ENCODE measurements around the gene CHCHD1.
A peak's percentile ranks its signal among the peaks of the same experiment; 100 is the strongest.
"Not testable (repeated sequence)": the region's sequence is repeated elsewhere in the genome, so short reads cannot be mapped to it uniquely, and the experiment has no call there.

Gene CHCHD1

DNA sequence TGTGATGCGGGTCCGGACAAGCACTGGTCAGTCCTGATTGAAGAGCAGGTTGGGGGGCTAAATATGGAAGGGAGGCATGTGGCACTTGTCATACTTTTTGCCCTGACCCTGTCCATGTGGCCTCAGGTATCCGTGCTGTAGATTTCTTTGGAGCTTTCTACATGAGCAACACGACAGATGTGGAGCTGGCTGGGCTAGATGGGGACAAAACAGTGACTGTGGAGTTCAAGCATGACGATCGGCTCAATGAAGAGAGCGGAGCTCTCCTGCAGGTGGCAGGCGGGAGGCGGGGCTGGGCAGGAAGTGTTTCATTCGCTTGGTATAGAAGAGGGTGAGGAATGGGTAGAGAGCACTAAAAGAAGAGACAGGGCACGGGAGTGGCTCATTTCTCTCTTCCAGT, 13.0 kb upstream of the CHCHD1 start:
- DNase-seq (ENCODE audit: low spot score) (no peak), FAIRE-seq (no peak)

DNA sequence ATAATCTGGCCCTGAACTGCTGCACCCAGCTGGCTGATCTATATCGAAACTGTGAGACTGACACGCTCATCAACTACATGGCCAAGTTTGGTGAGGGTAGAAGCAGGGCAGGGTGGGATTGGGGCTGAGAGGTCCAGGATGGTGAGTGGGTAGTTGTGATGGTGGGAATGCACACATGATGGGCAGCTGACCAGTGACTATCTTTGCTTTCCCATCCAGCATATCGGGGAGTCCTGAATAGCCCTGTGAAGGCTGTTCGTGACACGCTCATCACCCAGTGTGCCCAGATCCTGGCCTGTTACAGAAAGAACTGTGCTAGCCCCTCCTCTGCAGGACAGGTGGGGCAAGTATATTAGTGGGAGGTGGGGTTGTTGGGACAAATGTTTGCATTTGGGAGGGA, 12.5 kb upstream of the CHCHD1 start:
- DNase-seq (ENCODE audit: low spot score) (no peak), FAIRE-seq (no peak)

DNA sequence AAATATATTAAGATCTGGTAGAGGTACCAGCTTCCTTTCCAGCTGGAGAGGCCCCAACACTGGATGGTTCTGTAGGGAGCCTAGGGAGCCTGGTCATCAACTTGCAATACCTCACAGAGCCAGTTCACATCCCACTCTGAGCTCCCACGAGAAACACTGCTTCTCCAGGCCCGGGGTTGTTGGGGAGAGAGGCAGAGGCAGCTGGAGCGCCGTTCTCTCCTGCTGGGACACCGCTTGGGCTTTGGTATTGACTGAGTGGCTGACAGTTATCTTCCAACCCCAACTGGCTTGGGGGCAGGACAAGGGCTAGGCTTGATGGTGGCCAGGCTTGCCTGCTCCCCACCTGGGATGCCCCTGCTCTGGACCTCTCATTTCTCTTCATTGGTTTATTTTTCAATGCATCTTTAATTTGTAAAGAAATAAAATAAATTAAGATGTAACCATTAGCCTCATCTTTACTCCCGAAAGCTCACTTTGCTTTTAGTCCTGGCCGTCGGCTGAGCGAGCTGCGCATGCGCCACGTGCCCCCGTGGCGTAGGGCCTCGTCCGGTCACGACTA, 10.0 kb upstream of the CHCHD1 start:
- FAIRE-seq: no peak
- DNase-seq (ENCODE audit: low spot score): no peak

DNA sequence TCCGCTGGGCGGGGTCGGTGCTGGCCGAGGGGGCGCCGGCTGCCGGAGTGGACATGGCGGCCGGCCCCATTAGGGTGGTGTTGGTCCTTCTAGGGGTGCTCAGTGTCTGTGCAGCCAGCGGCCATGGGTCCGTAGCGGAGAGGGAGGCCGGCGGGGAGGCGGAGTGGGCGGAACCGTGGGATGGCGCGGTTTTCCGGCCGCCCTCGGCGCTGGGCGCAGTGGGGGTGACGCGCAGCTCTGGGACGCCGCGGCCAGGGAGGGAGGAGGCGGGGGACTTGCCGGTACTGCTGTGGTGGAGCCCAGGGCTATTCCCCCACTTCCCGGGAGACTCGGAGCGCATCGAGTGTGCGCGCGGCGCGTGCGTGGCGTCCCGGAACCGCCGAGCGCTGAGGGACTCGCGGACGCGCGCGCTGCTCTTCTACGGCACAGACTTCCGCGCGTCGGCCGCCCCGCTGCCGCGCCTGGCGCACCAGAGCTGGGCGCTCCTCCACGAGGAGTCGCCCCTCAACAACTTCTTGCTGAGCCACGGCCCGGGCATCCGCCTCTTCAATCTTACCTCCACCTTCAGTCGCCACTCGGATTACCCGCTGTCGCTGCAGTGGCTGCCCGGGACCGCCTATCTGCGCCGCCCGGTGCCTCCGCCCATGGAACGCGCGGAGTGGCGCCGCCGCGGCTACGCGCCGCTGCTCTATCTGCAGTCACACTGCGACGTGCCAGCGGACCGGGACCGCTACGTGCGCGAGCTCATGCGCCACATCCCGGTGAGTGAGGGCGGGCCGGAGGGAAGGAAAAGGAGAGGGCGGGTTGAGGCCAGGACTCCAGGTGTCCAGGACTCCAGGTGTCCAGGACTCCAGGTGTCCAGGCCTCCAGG, 9.3 kb upstream of the CHCHD1 start:
- peak; percentile 81 for DNase-seq (ENCODE audit: low spot score)
- no peak for FAIRE-seq

DNA sequence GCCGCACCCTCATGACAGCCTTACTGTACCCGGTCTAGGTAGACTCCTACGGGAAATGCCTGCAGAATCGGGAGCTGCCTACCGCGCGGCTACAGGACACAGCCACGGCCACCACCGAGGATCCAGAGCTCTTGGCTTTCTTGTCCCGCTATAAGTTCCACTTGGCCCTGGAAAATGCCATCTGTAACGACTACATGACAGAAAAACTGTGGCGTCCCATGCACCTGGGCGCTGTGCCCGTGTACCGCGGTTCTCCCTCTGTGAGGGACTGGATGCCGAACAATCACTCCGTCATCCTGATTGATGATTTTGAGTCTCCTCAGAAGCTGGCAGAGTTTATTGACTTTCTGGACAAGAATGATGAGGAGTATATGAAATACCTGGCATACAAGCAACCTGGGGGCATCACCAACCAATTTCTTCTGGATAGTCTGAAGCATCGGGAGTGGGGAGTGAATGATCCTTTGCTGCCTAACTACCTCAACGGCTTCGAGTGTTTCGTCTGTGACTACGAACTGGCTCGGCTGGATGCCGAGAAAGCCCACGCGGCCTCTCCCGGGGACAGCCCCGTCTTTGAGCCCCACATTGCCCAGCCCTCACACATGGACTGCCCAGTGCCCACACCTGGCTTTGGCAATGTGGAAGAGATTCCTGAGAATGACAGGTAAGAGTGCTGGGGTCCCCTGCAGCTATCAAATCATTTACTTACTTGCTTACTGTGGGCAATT, 8.5 kb upstream of the CHCHD1 start:
- DNase-seq (ENCODE audit: low spot score) (no peak), FAIRE-seq (no peak)

DNA sequence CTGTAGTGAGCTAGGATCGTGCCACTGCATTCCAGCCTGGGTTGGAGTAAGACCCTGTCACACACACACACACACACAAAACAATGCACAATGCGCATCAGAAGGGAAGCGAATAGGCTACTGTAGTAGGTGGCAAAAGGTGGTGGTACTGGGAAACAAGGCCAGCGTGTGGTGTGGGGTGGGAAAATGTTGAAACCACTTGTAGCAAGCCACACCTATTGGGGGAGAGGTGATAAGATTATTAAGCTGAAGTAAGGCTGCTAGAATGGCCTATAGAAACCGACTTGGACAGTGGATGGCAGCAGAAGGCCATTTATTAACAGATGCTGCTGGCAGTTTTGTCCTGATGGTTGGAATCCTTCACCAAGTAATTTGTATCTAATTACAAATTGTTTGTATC, 7.2 kb upstream of the CHCHD1 start:
- DNase-seq (ENCODE audit: low spot score): peak; percentile 28
- peak; percentile 14 for FAIRE-seq

DNA sequence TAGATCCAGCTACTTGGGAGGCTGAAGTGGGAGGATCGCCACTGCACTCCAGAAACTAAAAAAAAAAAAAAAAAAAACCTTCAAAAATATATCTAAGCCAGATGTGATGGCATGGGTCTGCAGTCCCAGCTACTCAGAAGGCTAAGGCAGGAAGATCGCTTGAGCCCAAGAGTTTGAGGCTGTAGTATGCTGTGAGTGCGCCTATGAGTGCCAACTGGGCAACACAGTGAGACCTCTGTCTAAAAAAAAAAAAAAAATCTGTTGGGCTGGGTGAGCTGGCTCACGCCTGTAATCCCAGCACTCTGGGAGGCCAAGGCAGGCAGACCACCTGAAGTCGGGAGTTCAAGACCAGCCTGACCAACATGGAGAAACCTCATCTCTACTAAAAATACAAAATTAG, 2.8 kb upstream of the CHCHD1 start:
- no peak for FAIRE-seq
- no peak for DNase-seq (ENCODE audit: low spot score)

DNA sequence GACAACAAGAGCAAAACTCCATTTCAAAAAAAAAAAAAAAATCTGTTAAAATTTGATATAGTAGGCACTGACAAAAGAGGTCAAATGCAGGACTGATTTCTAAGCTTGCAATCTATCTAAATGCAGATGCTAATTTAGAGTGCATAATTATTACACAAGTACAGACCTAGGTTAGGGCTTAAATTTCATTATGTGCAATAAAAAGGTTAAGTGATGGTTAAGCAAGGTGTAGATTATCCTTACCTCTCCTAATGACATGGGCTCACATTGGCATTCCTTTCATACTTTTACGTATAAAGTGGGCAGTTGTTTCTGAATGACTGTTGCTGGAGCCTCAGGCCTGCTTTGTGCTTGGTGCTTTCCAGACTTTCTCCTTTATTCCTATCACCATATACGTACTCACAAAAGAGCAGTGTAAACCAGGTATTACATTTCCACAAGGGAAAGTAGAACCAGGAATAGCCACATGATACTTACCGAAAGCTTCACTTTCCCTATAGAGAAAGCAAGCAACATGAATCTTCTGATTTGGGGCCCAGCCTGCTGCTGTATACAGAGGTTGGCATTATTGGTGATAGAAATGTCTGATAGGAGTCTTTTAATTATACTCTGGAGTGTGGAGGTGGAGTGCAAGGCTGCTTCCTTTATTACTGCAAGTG, 2.2 kb upstream of the CHCHD1 start:
- no peak for FAIRE-seq

DNA sequence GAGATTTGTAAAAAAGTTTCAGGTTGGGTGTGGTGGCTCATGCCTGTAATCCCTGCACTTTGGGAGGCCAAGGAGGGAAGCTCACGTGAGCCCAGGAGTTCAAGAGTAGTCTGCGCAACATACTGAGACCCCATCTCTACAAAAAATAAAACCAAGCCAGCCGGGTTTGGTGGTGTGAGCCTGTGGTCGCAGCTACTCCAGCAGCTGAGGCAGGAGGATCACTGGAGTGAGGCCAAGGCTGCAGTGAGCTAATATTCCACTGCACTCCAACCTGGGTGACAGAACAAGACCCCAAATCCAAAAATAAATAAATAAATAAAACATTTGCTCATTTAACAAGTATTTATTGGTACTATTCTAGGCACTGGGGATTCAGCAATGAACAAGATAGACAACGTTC, 1.5 kb upstream of the CHCHD1 start:
- DNase-seq (ENCODE audit: low spot score) (no peak), FAIRE-seq (no peak)

More for the DNA sequence above, 2.2 kb upstream of the CHCHD1 start:
- no peak for DNase-seq (ENCODE audit: low spot score)

DNA sequence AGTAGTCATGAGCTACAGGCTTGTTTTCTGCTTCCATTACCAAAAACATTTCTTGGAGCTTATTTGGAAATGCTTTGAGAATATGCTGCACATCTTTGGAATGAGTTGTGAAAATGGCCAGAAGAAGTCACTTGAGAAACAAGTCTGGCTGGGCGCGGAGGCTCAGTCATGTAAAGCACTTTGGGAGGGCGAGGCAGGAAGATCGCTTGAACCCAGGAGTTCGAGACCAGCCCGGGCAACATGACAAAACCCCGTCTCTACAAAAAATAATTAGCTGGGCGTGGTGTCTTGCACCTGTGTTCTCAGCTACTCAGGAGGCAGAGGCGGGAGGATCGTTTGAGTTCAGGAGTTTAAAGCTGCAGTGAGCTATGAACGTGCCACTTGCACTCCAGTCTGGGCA, 882 bp upstream of the CHCHD1 start:
- DNase-seq (ENCODE audit: low spot score) (no peak), FAIRE-seq (no peak)

DNA sequence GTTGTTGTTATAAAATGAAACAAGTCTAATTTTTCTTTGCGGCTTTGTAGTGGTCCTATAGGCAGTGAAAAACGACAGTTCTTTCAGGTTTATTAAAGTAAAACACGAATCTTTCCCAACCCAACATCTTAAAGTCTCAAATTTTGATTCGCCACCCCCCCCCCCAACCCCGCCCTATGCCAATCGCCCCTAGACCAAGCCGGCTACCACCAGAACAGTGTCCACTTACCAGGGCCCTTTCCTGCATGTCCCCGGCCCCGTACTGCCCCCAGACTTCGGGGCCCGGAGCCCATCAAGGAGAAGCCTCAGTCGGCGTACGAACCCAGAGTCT, 335 bp upstream of the CHCHD1 start:
- FAIRE-seq (no peak), DNase-seq (ENCODE audit: low spot score) (no peak)

DNA sequence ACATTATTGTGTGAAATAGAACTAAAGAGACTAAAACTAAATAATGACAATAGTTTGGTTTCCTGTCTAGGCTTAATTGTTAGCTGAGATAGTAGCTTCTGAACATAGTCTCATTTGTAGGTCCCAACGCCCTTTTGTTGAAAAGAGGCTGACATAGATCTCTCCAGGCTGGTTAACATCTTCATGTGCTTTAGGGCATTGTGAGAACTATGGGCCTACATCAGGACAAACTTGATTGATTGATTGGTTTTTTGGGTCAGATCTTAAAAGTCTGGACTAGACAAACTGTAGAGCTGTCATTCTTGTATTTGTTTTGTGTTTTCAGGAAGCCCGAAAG, 869 bp downstream of the CHCHD1 start:
- FAIRE-seq (no peak), DNase-seq (ENCODE audit: low spot score) (no peak)

DNA sequence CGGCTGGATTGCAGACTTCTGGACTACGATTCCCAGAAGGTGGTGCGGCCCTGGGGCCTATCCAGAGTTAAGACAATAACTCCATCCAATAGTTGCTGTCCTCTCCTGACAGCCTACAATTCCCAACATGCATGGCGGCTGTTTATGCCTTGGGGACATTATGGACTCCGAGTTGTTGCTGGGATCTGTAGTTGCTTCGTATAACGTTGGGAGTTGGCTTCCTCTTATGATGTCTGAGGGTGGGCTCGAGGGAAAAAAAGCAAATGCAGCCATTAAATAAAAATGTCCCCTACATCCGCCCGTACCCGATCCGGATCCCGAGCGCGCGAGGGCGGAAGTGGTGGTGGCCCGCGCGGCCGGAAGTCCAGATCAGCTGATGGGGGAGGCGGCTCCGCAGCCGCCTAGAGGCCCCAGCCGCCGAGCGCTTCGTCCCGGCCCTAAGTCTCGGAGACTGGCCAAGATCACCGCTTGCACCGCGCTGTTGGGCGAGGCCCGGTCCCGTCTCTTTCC, 3.4 kb downstream of the CHCHD1 start, which contains the start of gene ZSWIM8:
TSS of gene ZSWIM8 (plus strand) at position 396 of the 510 bp plus-strand sequence. CDS start 273 bp downstream, outside the sequence.
- FAIRE-seq: peak; percentile 88
- DNase-seq (ENCODE audit: low spot score): peak; percentile 82

DNA sequence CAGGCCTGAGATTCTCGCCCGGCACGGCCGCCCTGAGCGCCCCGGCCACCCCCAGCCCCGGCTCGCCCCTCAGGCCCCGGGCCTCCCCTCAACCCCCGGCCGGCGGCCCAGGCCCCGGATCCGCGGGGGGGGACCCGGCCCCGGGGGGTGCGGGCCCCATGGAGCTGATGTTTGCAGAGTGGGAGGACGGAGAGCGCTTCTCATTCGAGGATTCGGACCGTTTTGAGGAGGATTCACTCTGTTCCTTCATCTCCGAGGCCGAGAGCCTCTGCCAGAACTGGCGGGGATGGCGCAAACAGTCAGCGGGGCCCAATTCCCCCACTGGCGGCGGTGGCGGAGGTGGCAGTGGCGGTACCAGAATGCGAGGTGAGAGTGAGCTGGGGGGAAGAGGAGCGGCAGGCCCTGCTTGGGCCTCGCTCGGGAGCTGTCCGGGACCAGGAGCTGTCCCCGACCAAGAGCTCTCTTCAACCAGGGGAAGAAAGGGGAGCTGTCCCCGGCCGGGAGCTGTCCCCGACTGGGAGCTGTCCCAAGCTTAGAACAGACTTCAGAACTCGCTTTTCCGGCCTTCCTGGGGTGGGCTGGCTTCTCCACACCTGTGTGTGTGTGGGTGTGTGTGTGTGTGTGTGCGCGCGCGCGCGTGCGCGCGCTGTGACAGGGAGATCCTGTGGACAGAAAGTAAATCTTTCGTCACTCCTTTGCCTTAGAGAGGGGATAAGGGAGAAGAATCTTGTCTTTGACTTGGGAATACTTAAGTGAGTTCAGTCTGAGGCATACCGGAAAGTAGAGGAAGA, 4.1 kb downstream of the CHCHD1 start:
- DNase-seq (ENCODE audit: low spot score) (peak; percentile 13), FAIRE-seq (no peak)

DNA sequence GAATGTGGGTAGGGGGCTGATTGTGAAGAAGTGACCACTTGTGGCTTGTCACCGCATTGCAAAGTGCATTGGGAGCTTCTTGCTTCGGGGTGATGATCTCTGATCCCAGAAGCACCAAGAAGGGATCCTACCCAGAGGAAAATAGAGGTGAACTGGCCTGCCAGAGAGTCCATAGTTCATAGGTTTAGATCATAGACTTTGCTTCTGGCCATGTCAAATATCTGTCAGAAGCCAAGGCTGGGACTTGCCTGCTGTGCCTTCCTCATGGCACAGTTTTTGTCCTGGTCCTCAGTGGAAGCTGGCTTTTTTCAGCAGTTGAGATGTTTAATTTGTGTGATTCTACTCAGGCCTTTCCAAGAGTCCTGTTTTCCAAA, 4.7 kb downstream of the CHCHD1 start:
- no peak for DNase-seq (ENCODE audit: low spot score)

DNA sequence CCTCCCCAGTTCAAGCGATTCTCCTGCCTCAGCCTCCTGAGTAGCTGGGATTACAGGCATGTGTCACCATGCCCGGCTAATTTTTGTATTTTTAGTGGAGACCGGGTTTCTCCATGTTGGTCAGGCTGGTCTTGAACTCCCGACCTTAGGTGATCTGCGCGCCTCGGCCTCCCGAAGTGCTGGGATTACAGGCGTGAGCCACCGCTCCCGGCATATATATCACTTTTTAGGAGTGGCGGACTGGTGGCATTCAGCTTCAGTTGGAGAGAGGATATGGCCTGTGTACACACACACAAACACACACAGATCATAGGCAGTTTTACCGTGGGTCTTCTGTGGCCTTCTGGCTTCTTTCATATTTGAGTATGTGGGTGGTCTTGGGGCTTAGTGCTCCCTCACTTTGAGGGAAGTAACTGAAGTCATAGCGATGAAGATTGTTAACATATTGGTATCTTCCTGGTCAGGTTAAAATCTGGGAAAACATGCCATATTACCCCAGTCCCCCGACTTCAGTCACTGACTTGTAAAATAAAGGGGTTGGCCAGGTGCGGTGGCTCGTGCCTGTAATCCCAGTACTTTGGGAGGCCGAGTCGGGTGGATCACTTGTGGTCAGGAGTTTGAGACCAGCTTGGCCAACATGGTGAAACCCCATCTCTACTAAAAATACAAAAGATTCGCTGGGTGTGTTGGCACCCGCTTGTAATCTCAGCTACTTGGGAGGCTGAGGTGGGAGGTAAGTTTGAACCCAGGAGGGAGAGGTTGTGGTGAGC, 5.4 kb downstream of the CHCHD1 start:
- DNase-seq (ENCODE audit: low spot score); FAIRE-seq: not testable (repeated sequence)

More for the DNA sequence above, 4.7 kb downstream of the CHCHD1 start:
- FAIRE-seq: no peak

DNA sequence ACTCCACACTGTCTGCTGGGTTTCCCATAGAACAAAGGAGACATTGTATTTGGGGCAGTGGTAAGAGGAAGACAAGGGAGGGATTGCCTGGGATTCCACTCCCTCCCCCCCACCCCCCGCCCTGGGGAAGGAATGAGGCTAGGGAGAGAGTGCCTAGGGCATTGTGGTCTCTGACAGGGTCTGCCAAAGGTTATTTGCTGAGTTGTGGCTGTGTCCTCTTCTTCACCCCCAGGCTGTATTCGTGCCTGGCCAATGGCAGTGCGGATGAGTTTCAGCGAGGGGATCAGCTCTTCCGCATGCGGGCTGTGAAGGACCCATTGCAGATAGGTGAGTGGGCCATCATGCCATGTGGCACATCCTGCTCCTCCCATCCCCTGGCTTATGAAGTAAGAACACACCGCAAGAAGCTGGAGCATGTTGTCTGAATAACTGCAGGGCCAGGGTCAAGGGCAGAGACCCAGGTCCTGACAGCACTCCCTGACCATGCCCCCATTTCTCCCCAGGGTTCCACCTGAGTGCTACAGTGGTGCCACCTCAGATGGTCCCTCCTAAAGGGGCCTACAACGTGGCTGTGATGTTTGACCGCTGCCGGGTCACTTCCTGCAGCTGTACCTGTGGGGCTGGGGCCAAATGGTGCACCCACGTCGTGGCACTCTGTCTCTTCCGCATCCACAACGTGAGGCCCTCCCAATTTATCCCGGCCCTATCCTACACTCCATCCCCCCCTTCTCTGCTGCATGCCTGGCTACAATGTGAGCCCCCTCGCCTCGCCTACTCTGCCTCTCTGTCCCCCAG, 7.2 kb downstream of the CHCHD1 start:
- FAIRE-seq (no peak), DNase-seq (ENCODE audit: low spot score) (no peak)

DNA sequence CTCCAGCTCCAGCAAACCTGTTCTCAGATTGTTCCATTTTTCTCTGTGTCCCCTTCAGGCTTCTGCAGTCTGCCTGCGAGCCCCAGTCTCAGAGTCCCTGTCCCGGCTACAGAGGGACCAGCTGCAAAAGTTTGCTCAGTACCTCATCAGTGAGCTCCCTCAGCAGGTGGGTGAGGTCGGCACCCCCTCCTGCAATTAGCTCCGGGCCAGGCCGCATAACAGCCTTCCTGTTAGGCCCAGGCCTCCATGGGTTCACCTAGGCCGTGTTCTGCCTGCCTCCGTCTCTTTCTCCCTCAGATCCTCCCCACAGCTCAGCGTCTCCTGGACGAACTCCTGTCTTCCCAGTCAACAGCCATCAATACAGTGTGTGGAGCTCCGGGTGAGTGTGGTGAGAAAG, 7.8 kb downstream of the CHCHD1 start:
- no peak for FAIRE-seq
- no peak for DNase-seq (ENCODE audit: low spot score)

DNA sequence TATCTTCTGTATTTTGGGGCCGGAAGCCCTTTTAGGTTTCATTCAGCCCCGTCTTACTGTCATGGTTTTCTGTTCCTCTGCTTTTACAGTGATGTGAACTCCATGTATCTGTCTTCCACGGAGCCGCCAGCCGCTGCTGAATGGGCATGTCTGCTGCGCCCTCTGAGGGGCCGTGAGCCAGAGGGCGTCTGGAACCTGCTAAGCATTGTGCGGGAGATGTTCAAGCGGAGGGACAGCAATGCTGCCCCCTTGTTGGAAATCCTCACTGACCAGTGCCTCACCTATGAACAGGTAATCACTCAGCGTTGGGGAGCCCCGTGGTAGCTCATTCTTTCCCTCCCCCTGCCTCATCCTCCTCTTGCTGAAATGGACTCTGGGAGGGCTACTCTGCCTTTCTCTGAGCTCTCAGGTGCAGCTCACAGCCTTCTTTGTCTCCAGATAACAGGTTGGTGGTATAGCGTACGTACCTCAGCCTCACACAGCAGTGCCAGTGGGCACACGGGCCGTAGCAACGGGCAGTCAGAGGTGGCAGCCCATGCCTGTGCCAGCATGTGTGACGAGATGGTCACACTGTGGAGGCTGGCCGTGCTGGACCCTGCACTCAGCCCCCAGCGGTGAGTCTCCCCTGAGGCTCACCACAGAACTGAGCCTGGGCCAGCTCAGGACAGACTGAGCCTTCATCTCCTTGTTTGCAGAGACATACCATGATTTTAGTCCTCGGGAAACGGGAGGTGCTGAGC, 9.2 kb downstream of the CHCHD1 start:
- no peak for DNase-seq (ENCODE audit: low spot score)
- FAIRE-seq: no peak
